K562 (cell line): ENCODE data around the gene CEP250. TPM values are rescaled to one million over a fixed set of nuclear protein-coding genes. Genes with fewer than 3 reads are reported as not detected.
A peak's percentile ranks its signal among the peaks of the same experiment; 100 is the strongest.

Experiments
- CREB5 ChIP-seq: fragments of 250-450 bp; sonication (Bioruptor Pico); IDR thresholded peaks from 2 replicates; pipeline ENCODE4 v1.5.0; 2020; ENCODE audit warnings: mild to moderate bottlenecking
- CTCFL ChIP-seq: IDR thresholded peaks from 2 replicates; pipeline ENCODE4 v1.6.1; 2011; ENCODE audit warnings: borderline replicate concordance, low read depth, mild to moderate bottlenecking, moderate library complexity, low read length; ENCODE audit not compliant: insufficient read depth, poor library complexity, severe bottlenecking
- DIDO1 ChIP-seq: fragments of 450-650 bp; IDR thresholded peaks from 2 replicates; pipeline ENCODE4 v1.6.1; 2016; ENCODE audit warnings: low read depth, missing biosample characterization, missing genetic modification characterization
- FOS ChIP-seq: IDR thresholded peaks from 3 replicates; pipeline ENCODE4 v1.6.1; 2011; ENCODE audit not compliant: insufficient read length; ENCODE audit errors: extremely low read depth
- FUS ChIP-seq: fragments of 200-400 bp; formaldehyde crosslinking; optimal IDR thresholded peaks from 2 replicates; pipeline ENCODE3; 2017; ENCODE audit warnings: low read depth, low read length
- HMG20B ChIP-seq: fragments of 250-450 bp; sonication (Bioruptor Pico); IDR thresholded peaks from 2 replicates; pipeline ENCODE4 v1.5.0; 2021; ENCODE audit warnings: mild to moderate bottlenecking
- IRF2 ChIP-seq: sonication (generic); formaldehyde crosslinking; IDR thresholded peaks from 2 replicates; pipeline ENCODE4 v1.8.1; 2022; ENCODE audit warnings: mild to moderate bottlenecking, missing genetic modification reagents
- KDM4B ChIP-seq, 2 experiments: fragments of 450-650 bp in 1 of 2; sonication (generic) in 1 of 2; IDR thresholded peaks; 2 replicates each; pipeline ENCODE4 v1.6.1; 2016 to 2017; ENCODE audit warnings: borderline replicate concordance in 2 of 2, antibody characterized with exemption in 1 of 2, low read depth in 1 of 2, mild to moderate bottlenecking in 1 of 2
- NFIC ChIP-seq: fragments of 450-650 bp; IDR thresholded peaks from 2 replicates; pipeline ENCODE4 v1.6.1; 2017; ENCODE audit warnings: mild to moderate bottlenecking, inconsistent platforms
- NR2C2 ChIP-seq, 2 experiments: fragments of 200-800 bp in 1 of 2; sonication (Bioruptor generic) in 1 of 2; sonication (generic) in 1 of 2; formaldehyde crosslinking in 1 of 2; IDR thresholded peaks; 2 replicates each; pipeline versions ENCODE4 v1.6.1 to v1.8.0; 2016 to 2022; ENCODE audit warnings: mild to moderate bottlenecking in 1 of 2, missing compliant biosample characterization in 1 of 2, missing genetic modification characterization in 1 of 2, missing genetic modification reagents in 1 of 2
- POLR3A ChIP-seq: IDR thresholded peaks from 2 replicates; pipeline ENCODE4 v1.6.1; 2011; ENCODE audit warnings: borderline replicate concordance, mild to moderate bottlenecking, moderate library complexity; ENCODE audit not compliant: insufficient read length, insufficient read depth; ENCODE audit errors: extremely low read depth
- RUNX1 ChIP-seq: sonication (generic); IDR thresholded peaks from 2 replicates; pipeline ENCODE4 v1.6.1; 2016; ENCODE audit warnings: antibody characterized with exemption, low read depth
- TRIM25 ChIP-seq: fragments of 450-650 bp; IDR thresholded peaks from 2 replicates; pipeline ENCODE4 v1.7.0; 2016; ENCODE audit warnings: borderline replicate concordance
- ZNF165 ChIP-seq: fragments of 250-450 bp; sonication (Bioruptor Pico); IDR thresholded peaks from 2 replicates; pipeline ENCODE4 v1.4.0; 2020; ENCODE audit warnings: borderline replicate concordance
- ZNF324 ChIP-seq: fragments of 250-450 bp; sonication (Bioruptor Pico); IDR thresholded peaks from 2 replicates; pipeline ENCODE4 v1.4.0; 2020; ENCODE audit warnings: mild to moderate bottlenecking
- ZNF354B ChIP-seq: fragments of 250-450 bp; sonication (Bioruptor Pico); IDR thresholded peaks from 2 replicates; pipeline ENCODE4 v1.4.0; 2020
- ZNF551 ChIP-seq: fragments of 250-450 bp; sonication (Bioruptor Pico); IDR thresholded peaks from 2 replicates; pipeline ENCODE4 v1.5.0; 2021; ENCODE audit warnings: mild to moderate bottlenecking, moderate library complexity
- ZNF668 ChIP-seq: fragments of 250-450 bp; sonication (Bioruptor Pico); IDR thresholded peaks from 2 replicates; pipeline ENCODE4 v1.8.0; 2022; ENCODE audit warnings: mild to moderate bottlenecking, inconsistent platforms
- ZSCAN32 ChIP-seq: fragments of 450-650 bp; formaldehyde crosslinking; IDR thresholded peaks from 2 replicates; pipeline ENCODE4 v1.4.0; 2020; ENCODE audit warnings: mild to moderate bottlenecking, moderate library complexity
- polyA plus RNA-seq, 8 experiments: library from polyadenylated mRNA; depleted of rRNA in 4 of 8; stranded (reverse) in 5 of 8; unstranded in 3 of 8; fragments of >200 nt; fragmentation: Nextera tagmentation in 2 of 8; fragmentation: Illumina TruSeq in 1 of 8; extraction: Ambion mirVana in 2 of 8; extraction: Trizol in 1 of 8; gene quantifications; 2 replicates each; pipeline versions ENCODE4 v1.2.1 to v1.2.3, GENCODE V29; 2011 to 2014; ENCODE audit warnings: inconsistent platforms in 1 of 8, missing spikeins in 1 of 8
- total RNA-seq, 7 experiments: library from RNA; depleted of rRNA in 6 of 7; stranded (reverse); fragments of >200 nt in 6 of 7; fragmentation: Illumina TruSeq in 2 of 7; extraction: Trizol in 2 of 7; gene quantifications; 2 replicates each; pipeline versions ENCODE4 v1.2.1 to v1.2.3, GENCODE V29; 2011 to 2021; ENCODE audit warnings: low replicate concordance in 1 of 7
- TF ChIP-seq, protein P1 (sequence below): sonication (generic); formaldehyde crosslinking; IDR thresholded peaks from 2 replicates; pipeline ENCODE4 v1.8.0; 2022; ENCODE audit warnings: mild to moderate bottlenecking, missing genetic modification reagents, borderline replicate concordance

Gene CEP250
- total and polyA plus RNA-seq, 9 of the 15 experiments (the other 6 are each of a cell fraction or from before 2014, with no cell fraction given): 2.5 to 41.9 (median 20.5) TPM

GRCh38 chr20:35541783-35542662 is 86.6 kb downstream of the CEP250 start, which contains the start of gene ERGIC3 (continued):
- TF ChIP-seq, protein P1, sequence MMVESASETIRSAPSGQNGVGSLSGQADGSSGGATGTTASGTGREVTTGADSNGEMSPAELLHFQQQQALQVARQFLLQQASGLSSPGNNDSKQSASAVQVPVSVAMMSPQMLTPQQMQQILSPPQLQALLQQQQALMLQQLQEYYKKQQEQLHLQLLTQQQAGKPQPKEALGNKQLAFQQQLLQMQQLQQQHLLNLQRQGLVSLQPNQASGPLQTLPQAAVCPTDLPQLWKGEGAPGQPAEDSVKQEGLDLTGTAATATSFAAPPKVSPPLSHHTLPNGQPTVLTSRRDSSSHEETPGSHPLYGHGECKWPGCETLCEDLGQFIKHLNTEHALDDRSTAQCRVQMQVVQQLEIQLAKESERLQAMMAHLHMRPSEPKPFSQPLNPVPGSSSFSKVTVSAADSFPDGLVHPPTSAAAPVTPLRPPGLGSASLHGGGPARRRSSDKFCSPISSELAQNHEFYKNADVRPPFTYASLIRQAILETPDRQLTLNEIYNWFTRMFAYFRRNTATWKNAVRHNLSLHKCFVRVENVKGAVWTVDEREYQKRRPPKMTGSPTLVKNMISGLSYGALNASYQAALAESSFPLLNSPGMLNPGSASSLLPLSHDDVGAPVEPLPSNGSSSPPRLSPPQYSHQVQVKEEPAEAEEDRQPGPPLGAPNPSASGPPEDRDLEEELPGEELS: no peak
- TF ChIP-seq NR2C2 (CRISPR knock-in tag; IDR thresholded peaks at IDR 0.05) (peak; percentile 97), NR2C2 (tag; IDR thresholded peaks at IDR 0.05) (peak; percentile 98), DIDO1 (tag) (no peak; the same call in 1 of the 2 replicates), CTCFL (peak; percentile 67), KDM4B (IDR thresholded peaks at IDR 0.05; ENCODE audit: borderline replicate concordance in 2 of 2, low read depth in 1 of 2) (no peak), FOS (no peak), IRF2 (no peak), ZSCAN32 (CRISPR knock-in tag) (no peak), FUS (no peak), CREB5 (CRISPR knock-in tag) (no peak), NFIC (peak; percentile 9; the same call in 1 of the 2 replicates), HMG20B (CRISPR knock-in tag) (no peak), ZNF668 (CRISPR knock-in tag) (no peak), TRIM25 (no peak), ZNF324 (CRISPR knock-in tag) (no peak), POLR3A (no peak), ZNF165 (CRISPR knock-in tag) (no peak), ZNF551 (CRISPR knock-in tag) (no peak), RUNX1 (0 out of 2 replicates have a peak, but pooled peaks have one; percentile 13), ZNF354B (no peak)
